Fibroblast of lung (primary cell): Measurements from ENCODE around the gene JUND.

Experiments used
- EZH2 ChIP-seq: IDR thresholded peaks from 2 replicates; pipeline ENCODE4 v1.5.1; 2012; ENCODE audit warnings: low read length, control low read depth, mild to moderate bottlenecking; ENCODE audit errors: missing control alignments
- TF ChIP-seq, protein P1 (sequence below), 2 donors: IDR thresholded peaks in 1 of 2; conservative IDR thresholded peaks in 1 of 2; 1 replicate in 1 of 2; 2 replicates in 1 of 2; pipeline ENCODE4 v1.5.1; 2011 to 2012; ENCODE audit warnings: low read length in 2 of 2, control low read depth in 1 of 2, inconsistent platforms in 1 of 2, low read depth in 1 of 2, mild to moderate bottlenecking in 1 of 2

DNA sequence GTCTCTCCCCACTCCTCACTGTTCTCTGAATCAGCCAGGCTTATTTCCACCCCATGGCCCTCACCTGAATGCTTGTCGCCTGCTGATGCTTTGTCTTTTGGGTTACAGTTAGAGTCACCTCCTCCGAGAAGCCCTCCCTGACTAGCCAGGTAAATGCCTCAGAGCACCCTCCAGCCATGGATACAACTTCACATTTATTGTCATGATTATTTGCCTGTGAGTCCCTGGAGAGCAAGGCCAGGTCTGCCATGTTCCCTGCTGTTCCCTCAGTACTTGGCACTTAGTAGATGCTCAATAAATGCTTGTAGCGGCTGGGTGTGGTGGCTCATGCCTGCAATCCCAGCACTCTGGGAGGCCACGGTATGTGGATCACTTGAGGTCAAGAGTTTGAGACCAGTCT is 51.5 kb downstream of the JUND start:
- TF ChIP-seq EZH2: no peak
- TF ChIP-seq, protein P1, sequence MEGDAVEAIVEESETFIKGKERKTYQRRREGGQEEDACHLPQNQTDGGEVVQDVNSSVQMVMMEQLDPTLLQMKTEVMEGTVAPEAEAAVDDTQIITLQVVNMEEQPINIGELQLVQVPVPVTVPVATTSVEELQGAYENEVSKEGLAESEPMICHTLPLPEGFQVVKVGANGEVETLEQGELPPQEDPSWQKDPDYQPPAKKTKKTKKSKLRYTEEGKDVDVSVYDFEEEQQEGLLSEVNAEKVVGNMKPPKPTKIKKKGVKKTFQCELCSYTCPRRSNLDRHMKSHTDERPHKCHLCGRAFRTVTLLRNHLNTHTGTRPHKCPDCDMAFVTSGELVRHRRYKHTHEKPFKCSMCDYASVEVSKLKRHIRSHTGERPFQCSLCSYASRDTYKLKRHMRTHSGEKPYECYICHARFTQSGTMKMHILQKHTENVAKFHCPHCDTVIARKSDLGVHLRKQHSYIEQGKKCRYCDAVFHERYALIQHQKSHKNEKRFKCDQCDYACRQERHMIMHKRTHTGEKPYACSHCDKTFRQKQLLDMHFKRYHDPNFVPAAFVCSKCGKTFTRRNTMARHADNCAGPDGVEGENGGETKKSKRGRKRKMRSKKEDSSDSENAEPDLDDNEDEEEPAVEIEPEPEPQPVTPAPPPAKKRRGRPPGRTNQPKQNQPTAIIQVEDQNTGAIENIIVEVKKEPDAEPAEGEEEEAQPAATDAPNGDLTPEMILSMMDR (conservative IDR thresholded peaks at IDR 0.05 in 1 of 2, IDR thresholded peaks at IDR 0.05 in 1 of 2; ENCODE audit: low read depth in 1 of 2, low read length in 2 of 2): no peak
